GM23338 (cell line): ENCODE results near the gene TSHZ2. TPM values are rescaled to one million over a fixed set of nuclear protein-coding genes. Genes with fewer than 3 reads are reported as not detected.
A peak's percentile ranks its signal among the peaks of the same experiment; 100 is the strongest.

Source experiments
- ATAC-seq: fragments of 200-7000 bp; cut with Tn5 transposase; 3 replicates; pipeline ENCODE4 v1.9.1; 2020
- DNase-seq: peaks from one replicate; pipeline ENCODE4 v3.0.0-alpha.2; 2015; ENCODE audit warnings: low spot score
- H2AFZ ChIP-seq: fragments of 200-600 bp; sonication (generic); 2 replicates; pipeline ENCODE4 v1.8.0; 2016; ENCODE audit warnings: antibody characterized with exemption, mild to moderate bottlenecking, moderate library complexity
- H3F3A ChIP-seq: fragments of 200-600 bp; sonication (generic); replicated peaks from 2 replicates; pipeline ENCODE4 v1.8.0; 2017; ENCODE audit warnings: antibody characterized with exemption, mixed run types, low read depth
- H3K27ac ChIP-seq: fragments of 200-600 bp; sonication (generic); 2 replicates; pipeline ENCODE4 v1.6.1; 2016; ENCODE audit warnings: low read depth
- H3K27me3 ChIP-seq: fragments of 200-600 bp; sonication (generic); 2 replicates; pipeline ENCODE4 v1.8.0; 2016; ENCODE audit warnings: mild to moderate bottlenecking, mixed run types, moderate library complexity; ENCODE audit not compliant: insufficient read depth
- H3K36me3 ChIP-seq: fragments of 200-600 bp; sonication (generic); 2 replicates; pipeline ENCODE4 v1.8.0; 2016; ENCODE audit warnings: mild to moderate bottlenecking; ENCODE audit not compliant: insufficient read depth
- H3K4me1 ChIP-seq: fragments of 200-600 bp; sonication (generic); 2 replicates; pipeline ENCODE4 v1.8.0; 2016; ENCODE audit warnings: mild to moderate bottlenecking, moderate library complexity; ENCODE audit not compliant: insufficient read depth
- H3K4me2 ChIP-seq: fragments of 200-600 bp; sonication (generic); 2 replicates; pipeline ENCODE4 v1.7.1; 2017; ENCODE audit warnings: mixed run types
- H3K4me3 ChIP-seq: fragments of 200-600 bp; sonication (generic); 2 replicates; pipeline ENCODE4 v1.6.1; 2016; ENCODE audit warnings: mixed run types
- H3K79me2 ChIP-seq: fragments of 200-600 bp; sonication (generic); replicated peaks from 2 replicates; pipeline ENCODE4 v1.8.0; 2017; ENCODE audit warnings: mild to moderate bottlenecking; ENCODE audit not compliant: insufficient read depth
- H3K9me2 ChIP-seq: fragments of 200-600 bp; sonication (generic); 2 replicates; pipeline ENCODE4 v1.8.0; 2017; ENCODE audit not compliant: insufficient read depth
- H4K20me1 ChIP-seq: fragments of 200-600 bp; sonication (generic); replicated peaks from 2 replicates; pipeline ENCODE4 v1.8.0; 2017; ENCODE audit warnings: mild to moderate bottlenecking; ENCODE audit not compliant: insufficient read depth
- H3K27ac Mint-ChIP-seq: 2 replicates; pipeline ENCODE4 v1.8.0; 2020; ENCODE audit warnings: inconsistent platforms, mild to moderate bottlenecking, moderate library complexity, mixed read lengths
- H3K27me3 Mint-ChIP-seq: 3 replicates; pipeline ENCODE4 v1.8.0; 2022; ENCODE audit warnings: low read depth, mild to moderate bottlenecking, moderate library complexity, mixed read lengths, inconsistent platforms; ENCODE audit not compliant: insufficient read depth, poor library complexity
- H3K36me3 Mint-ChIP-seq: 3 replicates; pipeline ENCODE4 v1.8.0; 2021; ENCODE audit warnings: low read depth, mild to moderate bottlenecking, inconsistent platforms, moderate library complexity, mixed read lengths
- H3K4me1 Mint-ChIP-seq: 3 replicates; pipeline ENCODE4 v1.8.0; 2020; ENCODE audit warnings: mild to moderate bottlenecking, inconsistent platforms, mixed read lengths
- H3K4me3 Mint-ChIP-seq: 3 replicates; pipeline ENCODE4 v1.8.0; 2021; ENCODE audit warnings: moderate library complexity, mild to moderate bottlenecking, inconsistent platforms, mixed read lengths
- H3K9me3 Mint-ChIP-seq: 3 replicates; pipeline ENCODE4 v1.8.0; 2020; ENCODE audit warnings: moderate library complexity, mild to moderate bottlenecking, inconsistent platforms, mixed read lengths
- CREB1 ChIP-seq: fragments of 250-450 bp; sonication (Bioruptor Pico); IDR thresholded peaks from 2 replicates; pipeline ENCODE4 v1.5.0; 2020; ENCODE audit warnings: low read depth, mild to moderate bottlenecking, moderate library complexity
- CTCF ChIP-seq, 2 experiments: fragments of 200-600 bp in 1 of 2; sonication (generic) in 1 of 2; conservative IDR thresholded peaks; 2 replicates each; pipeline versions ENCODE4 v1.5.1 to v1.6.1; 2016 to 2017; ENCODE audit warnings: antibody characterized with exemption in 2 of 2, low read depth in 2 of 2, mild to moderate bottlenecking in 2 of 2, moderate library complexity in 1 of 2
- ETS1 ChIP-seq: IDR thresholded peaks from 2 replicates; pipeline ENCODE4 v1.6.1; 2016; ENCODE audit warnings: antibody characterized with exemption
- EZH2 ChIP-seq: fragments of 200-600 bp; sonication (generic); IDR thresholded peaks from one replicate; pipeline ENCODE4 v1.8.0; 2017; ENCODE audit warnings: antibody characterized with exemption, mild to moderate bottlenecking, low read depth; ENCODE audit not compliant: unreplicated experiment
- EZH2phosphoT487 ChIP-seq: fragments of 200-600 bp; sonication (generic); IDR thresholded peaks from one replicate; pipeline ENCODE4 v1.8.1; 2018; ENCODE audit warnings: antibody characterized with exemption; ENCODE audit not compliant: unreplicated experiment
- NANOG ChIP-seq: IDR thresholded peaks from 2 replicates; pipeline ENCODE4 v1.6.1; 2016; ENCODE audit warnings: antibody characterized with exemption, borderline replicate concordance
- POLR2AphosphoS5 ChIP-seq: IDR thresholded peaks from 2 replicates; pipeline ENCODE4 v1.6.1; 2016; ENCODE audit warnings: antibody characterized with exemption, low read depth
- ZNF114 ChIP-seq: fragments of 250-450 bp; sonication (Bioruptor Pico); IDR thresholded peaks from 2 replicates; pipeline ENCODE4 v1.5.0; 2020; ENCODE audit warnings: mild to moderate bottlenecking, moderate library complexity
- ZNF331 ChIP-seq: fragments of 250-450 bp; sonication (Bioruptor Pico); IDR thresholded peaks from 2 replicates; pipeline ENCODE4 v1.5.0; 2020; ENCODE audit warnings: low read depth, mild to moderate bottlenecking, moderate library complexity
- ZNF462 ChIP-seq: fragments of 250-450 bp; sonication (Bioruptor Pico); IDR thresholded peaks from 2 replicates; pipeline ENCODE4 v1.5.0; 2020; ENCODE audit warnings: mild to moderate bottlenecking, moderate library complexity
- polyA plus RNA-seq: library from polyadenylated mRNA; unstranded; fragments of >200 nt; fragmentation: Nextera tagmentation; extraction: Ambion mirVana; gene quantifications from 2 replicates; pipeline ENCODE4 v1.2.1, GENCODE V29; 2016
- total RNA-seq: library from RNA; depleted of rRNA; stranded (reverse); fragments of >200 nt; shearing (Covaris generic); gene quantifications from 2 replicates; pipeline ENCODE4 v1.2.3, GENCODE V29; 2014

TSHZ2 gene
- total and polyA plus RNA-seq, 2 experiments from 2014 or later: 0.49 to 1.3 TPM

GRCh38 chr20:53004267-53004813 is 32.2 kb downstream of the TSHZ2 start:
- Mint-ChIP-seq H3K27me3 (peaks cover 2% of the 10 kb centered on the region), H3K4me1 (peaks cover 9% of the 10 kb centered on the region; the same call in 2 of the 3 replicates), H3K27ac (no peak overlapping the region), H3K9me3 (no peaks in the 10 kb centered on the region), H3K36me3 (no peaks in the 10 kb centered on the region), H3K4me3 (no peak overlapping the region)
- H3K36me3 ChIP-seq: no peaks in the 10 kb centered on the region
- no peaks in the 10 kb centered on the region for H3K9me2 ChIP-seq
- no peak overlapping the region for H3K4me2 ChIP-seq
- H3K27me3 ChIP-seq: no peaks in the 10 kb centered on the region
- no peak overlapping the region for H2AFZ ChIP-seq
- H3K4me3 ChIP-seq: no peak overlapping the region
- TF ChIP-seq ETS1: no peak
- TF ChIP-seq CREB1 (CRISPR knock-in tag): no peak
- TF ChIP-seq CTCF (conservative IDR thresholded peaks at IDR 0.05; ENCODE audit: low read depth in 2 of 2): no peak
- no peaks in the 10 kb centered on the region for H3F3A ChIP-seq
- no peaks in the 10 kb centered on the region for H3K79me2 ChIP-seq
- H4K20me1 ChIP-seq: no peaks in the 10 kb centered on the region
- ATAC-seq: no peak
- H3K27ac ChIP-seq: no peak overlapping the region
- no peaks in the 10 kb centered on the region for H3K4me1 ChIP-seq
- DNase-seq: no peak

DNA sequence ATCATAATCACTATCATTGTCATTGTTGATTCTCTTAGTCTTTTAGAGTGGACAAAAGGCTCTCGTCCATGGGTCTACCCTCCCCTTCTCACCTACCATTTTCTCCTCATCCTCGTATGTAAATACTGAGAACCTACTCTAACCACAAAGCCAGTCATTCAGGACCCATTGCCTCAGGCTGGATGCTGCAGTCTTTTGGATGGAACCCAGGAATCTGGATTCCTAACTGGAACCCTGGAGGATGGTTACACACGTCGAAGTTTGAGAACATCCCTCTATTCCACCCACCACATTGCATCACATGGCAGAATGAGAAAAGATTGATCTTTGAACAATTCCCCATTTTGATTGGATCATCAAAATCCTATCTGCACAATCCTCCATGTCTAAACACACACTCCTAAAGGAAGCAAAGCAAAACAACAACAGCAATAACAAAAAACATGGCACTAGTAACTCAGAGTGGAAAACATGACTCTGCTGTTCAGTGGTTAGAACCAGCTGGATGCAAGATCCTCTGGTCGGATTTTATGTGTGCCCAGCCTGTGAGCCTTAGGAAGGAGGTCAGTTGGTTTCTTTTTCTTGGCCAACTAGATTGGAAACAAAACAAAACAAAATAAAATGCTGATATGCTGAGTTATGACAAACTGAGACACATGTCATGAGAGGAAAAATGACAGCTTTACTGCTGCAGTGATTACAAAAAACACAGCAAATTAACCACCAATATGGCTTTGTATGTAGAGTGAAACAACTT is 38.0 kb downstream of the TSHZ2 start:
- no peak overlapping the region for H3K27ac Mint-ChIP-seq
- H3K79me2 ChIP-seq: no peaks in the 10 kb centered on the region
- no peaks in the 10 kb centered on the region for H3K27me3 ChIP-seq
- 0 out of 2 replicates have a peak, but pooled peaks cover 11% of the 10 kb centered on the region for H3K4me1 ChIP-seq
- H3K4me3 Mint-ChIP-seq: no peak overlapping the region
- no peaks in the 10 kb centered on the region for H4K20me1 ChIP-seq
- H3K4me2 ChIP-seq: no peak overlapping the region
- no peak for ATAC-seq
- no peak overlapping the region for H3K4me3 ChIP-seq
- DNase-seq: no peak
- no peaks in the 10 kb centered on the region for H3K36me3 ChIP-seq
- H3K36me3 Mint-ChIP-seq: peaks cover 3% of the 10 kb centered on the region; the same call in 2 of the 3 replicates
- H3K27me3 Mint-ChIP-seq: peaks cover 2% of the 10 kb centered on the region
- H3K27ac ChIP-seq: no peak overlapping the region
- peak overlapping the region; percentile 32; the same call in 1 of the 2 replicates for H2AFZ ChIP-seq
- H3K9me3 Mint-ChIP-seq: peaks cover 9% of the 10 kb centered on the region; the same call in 2 of the 3 replicates
- peaks cover 4% of the 10 kb centered on the region for H3K9me2 ChIP-seq
- H3K4me1 Mint-ChIP-seq: no peaks in the 10 kb centered on the region
- H3F3A ChIP-seq: no peaks in the 10 kb centered on the region
- TF ChIP-seq POLR2AphosphoS5 (no peak), ZNF462 (no peak), ZNF331 (CRISPR knock-in tag) (no peak), EZH2phosphoT487 (no peak), EZH2 (no peak), NANOG (no peak), ZNF114 (CRISPR knock-in tag) (no peak), ETS1 (no peak), CREB1 (CRISPR knock-in tag) (no peak)
